ENCODE measurements around the gene SEMA7A. TPM values are rescaled to one million over a fixed set of nuclear protein-coding genes. Genes with fewer than 3 reads are reported as not detected.
"Not testable (repeated sequence)": the region's sequence is repeated elsewhere in the genome, so short reads cannot be mapped to it uniquely, and the experiment has no call there.

The SEMA7A gene
- 14.1 and 22.7 TPM in 2 replicates for polyA plus RNA-seq (2011; rRNA removed)
- 11.6 and 21.5 TPM in 2 replicates for polyA minus RNA-seq (2011; rRNA and poly(A)+ RNA removed)

- ChIA-PET CTCF (interaction anchor here (1.5 to 19.9 kb wide), 2 partner anchors 22 to 55 kb away, joined by 3 to 622 read pairs; partner anchors contain the start of gene CYP11A1), POLR2A (no interaction called here)
- H3K4me3 ChIP-seq (ENCODE audit: low read depth, low read length): peak within 1 kb of the TSS; percentile 91
- no peaks in the 10 kb centered on the region for H3K36me3 ChIP-seq (ENCODE audit: control insufficient read depth, insufficient read depth, low read length)
- no peak for DNase-seq (ENCODE audit: low read depth)
- H3K27me3 ChIP-seq (ENCODE audit: control insufficient read depth, insufficient read depth, low read length): no peaks in the 10 kb centered on the region
- no peak for TF ChIP-seq CTCF (IDR thresholded peaks at IDR 0.05; ENCODE audit: insufficient read depth, low read depth, low read length)
Observed at GRCh38 chr15:74433592-74434262, at the start of gene SEMA7A. TSS of gene SEMA7A (minus strand) at chr15:74433958. CDS start at chr15:74433918, 40 bp downstream.

- DNase-seq (ENCODE audit: low read depth): no peak
- Histone ChIP-seq H3K27me3 (ENCODE audit: control insufficient read depth, insufficient read depth, low read length) (no peaks in the 10 kb centered on the region), H3K4me3 (ENCODE audit: low read depth, low read length) (no peak overlapping the region), H3K36me3 (ENCODE audit: control insufficient read depth, insufficient read depth, low read length) (no peaks in the 10 kb centered on the region)
- ChIA-PET CTCF (interaction anchor here (0.6 to 2.2 kb wide), 6 partner anchors 10 to 286 kb away, joined by 3 to 7 read pairs (median 6); no protein-coding TSS in a partner anchor), POLR2A (no interaction called here)
- TF ChIP-seq CTCF (IDR thresholded peaks at IDR 0.05; ENCODE audit: insufficient read depth, low read depth, low read length): peak; percentile 13; the same call in 1 of the 2 replicates
Observed at GRCh38 chr15:74482661-74483060, 48.9 kb upstream of the SEMA7A start.

GRCh38 chr15:74480364-74480763 lies 46.6 kb upstream of the SEMA7A start:
- H3K4me3 ChIP-seq (ENCODE audit: low read depth, low read length); H3K36me3 ChIP-seq (ENCODE audit: control insufficient read depth, insufficient read depth, low read length); POLR2A ChIA-PET; H3K27me3 ChIP-seq (ENCODE audit: control insufficient read depth, insufficient read depth, low read length); DNase-seq (ENCODE audit: low read depth): not testable (repeated sequence)
- CTCF ChIA-PET: interaction anchor here (0.8 to 2.7 kb wide), 4 partner anchors 9 to 105 kb away, joined by 3 to 13 read pairs (median 4); no protein-coding TSS in a partner anchor

- H3K27me3 ChIP-seq (ENCODE audit: control insufficient read depth, insufficient read depth, low read length); DNase-seq (ENCODE audit: low read depth); H3K36me3 ChIP-seq (ENCODE audit: control insufficient read depth, insufficient read depth, low read length); POLR2A ChIA-PET; H3K4me3 ChIP-seq (ENCODE audit: low read depth, low read length): not testable (repeated sequence)
- CTCF ChIA-PET: interaction anchor here (1.2 to 2.1 kb wide), 4 partner anchors 11 to 89 kb away, joined by 3 to 7 read pairs (median 5); no protein-coding TSS in a partner anchor
Observed at GRCh38 chr15:74471621-74472020, 37.9 kb upstream of the SEMA7A start.

- Histone ChIP-seq H3K36me3 (ENCODE audit: control insufficient read depth, insufficient read depth, low read length) (no peaks in the 10 kb centered on the region), H3K27me3 (ENCODE audit: control insufficient read depth, insufficient read depth, low read length) (no peaks in the 10 kb centered on the region), H3K4me3 (ENCODE audit: low read depth, low read length) (no peak overlapping the region)
- ChIA-PET CTCF (interaction anchor here (1.2 kb wide), 1 partner anchor 16 kb away, joined by 3 read pairs; no protein-coding TSS in a partner anchor), POLR2A (no interaction called here)
- DNase-seq (ENCODE audit: low read depth): no peak
- no peak for TF ChIP-seq CTCF (IDR thresholded peaks at IDR 0.05; ENCODE audit: insufficient read depth, low read depth, low read length)
Observed at GRCh38 chr15:74470631-74471395, 37.1 kb upstream of the SEMA7A start.
